Neuron (in vitro differentiated cells): Measurements from ENCODE around the gene SSBP4.
A peak's percentile ranks its signal among the peaks of the same experiment; 100 is the strongest.

Source experiments
- H2AFZ ChIP-seq: one replicate; pipeline ENCODE4 v1.6.1; 2013; ENCODE audit warnings: low read depth, mild to moderate bottlenecking, inconsistent platforms, low read length, moderate library complexity
- H3K27me3 ChIP-seq: one replicate; pipeline ENCODE4 v1.6.1; 2013; ENCODE audit warnings: low read length; ENCODE audit not compliant: insufficient read depth
- H3K36me3 ChIP-seq: one replicate; pipeline ENCODE4 v1.6.1; 2013; ENCODE audit warnings: low read length; ENCODE audit not compliant: insufficient read depth
- H3K4me1 ChIP-seq: one replicate; pipeline ENCODE4 v1.6.1; 2013; ENCODE audit warnings: low read length; ENCODE audit not compliant: insufficient read depth
- H3K4me3 ChIP-seq: 2 replicates; pipeline ENCODE4 v1.5.1; 2013; ENCODE audit warnings: mild to moderate bottlenecking, low read length, moderate library complexity
- H3K9me3 ChIP-seq: one replicate; pipeline ENCODE4 v1.6.1; 2013; ENCODE audit warnings: low read length

SSBP4 gene

DNA sequence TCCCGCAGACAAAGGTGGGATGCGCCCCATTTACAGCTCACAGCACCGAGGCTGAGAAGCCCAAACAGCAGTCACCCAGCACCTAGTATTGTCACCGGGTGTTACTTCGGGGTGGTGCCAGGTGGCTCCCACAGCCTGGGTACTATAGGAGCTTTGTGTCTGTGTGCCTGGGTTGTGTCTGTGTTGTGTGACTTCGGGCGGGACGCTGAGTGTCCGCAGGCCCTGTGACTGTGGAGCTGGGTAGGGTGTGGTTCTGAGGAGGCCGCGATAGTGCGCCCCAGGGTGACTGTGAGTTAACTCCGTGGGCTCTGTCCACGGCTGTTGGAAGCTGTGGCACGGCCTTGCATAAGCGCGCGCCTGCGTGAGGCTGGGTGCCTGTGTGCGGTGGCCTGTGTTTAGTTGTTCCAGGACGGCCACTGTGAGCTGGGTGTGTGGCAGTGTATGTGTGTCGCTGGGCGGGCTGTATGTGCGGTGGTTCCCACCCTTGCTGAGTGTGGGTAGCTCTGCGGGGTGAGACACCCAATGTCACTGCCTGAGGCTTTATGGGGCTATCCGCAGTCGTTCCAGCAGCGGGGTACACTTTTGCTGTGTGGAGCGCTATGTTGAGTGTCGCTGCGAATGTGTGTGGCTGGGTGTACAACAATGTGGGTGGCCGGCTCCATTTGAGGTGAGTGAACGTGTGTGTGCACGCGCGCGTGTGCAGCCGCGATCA is 559 bp upstream of the SSBP4 start:
- Histone ChIP-seq H3K4me3 (peak overlapping the region; percentile 55), H3K9me3 (no peaks in the 10 kb centered on the region), H3K4me1 (peaks cover 56% of the 10 kb centered on the region), H3K27me3 (no peaks in the 10 kb centered on the region), H2AFZ (no peak overlapping the region), H3K36me3 (no peaks in the 10 kb centered on the region)

DNA sequence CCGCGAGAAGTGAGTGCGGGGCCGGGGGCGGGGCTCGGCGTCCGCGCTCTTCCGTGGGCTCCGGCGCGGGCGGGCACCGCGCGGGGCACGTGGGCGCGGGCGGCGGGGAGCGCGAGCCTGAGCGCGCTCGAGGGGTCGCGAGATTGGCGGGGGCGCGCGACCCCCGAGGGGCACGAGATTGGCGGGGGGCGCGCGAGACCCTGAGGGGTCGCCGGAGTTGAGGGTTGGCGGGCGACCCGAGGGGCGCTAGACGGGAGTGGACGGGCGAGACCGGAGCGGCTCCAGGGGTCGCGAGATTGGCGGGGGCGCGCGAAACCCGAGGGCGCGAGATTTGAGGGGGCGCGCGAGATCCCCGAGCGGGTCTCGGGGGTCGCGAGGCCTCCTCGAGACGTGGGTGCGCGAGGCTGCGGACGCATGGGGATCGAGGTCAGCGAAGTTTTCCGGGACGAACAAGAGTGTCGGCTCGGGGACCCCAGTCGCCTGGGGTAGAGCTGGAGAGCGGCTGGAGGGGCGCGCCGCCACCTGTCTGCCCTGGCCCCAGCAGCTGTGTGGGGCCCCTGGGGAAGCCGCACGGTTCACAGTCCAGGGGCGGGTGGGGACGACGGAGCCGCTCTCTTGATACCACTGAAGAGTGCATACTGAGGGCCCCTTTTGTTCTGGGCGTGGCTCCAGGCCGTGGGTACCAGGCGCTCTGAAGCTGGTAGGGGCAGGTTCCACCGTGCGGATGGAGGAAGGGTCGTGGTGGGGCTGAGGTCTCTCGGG is 682 bp downstream of the SSBP4 start:
- Histone ChIP-seq H2AFZ (peak overlapping the region; percentile 56), H3K27me3 (no peaks in the 10 kb centered on the region), H3K4me1 (peaks cover 59% of the 10 kb centered on the region), H3K4me3 (peak overlapping the region; percentile 55), H3K36me3 (no peaks in the 10 kb centered on the region), H3K9me3 (no peaks in the 10 kb centered on the region)

DNA sequence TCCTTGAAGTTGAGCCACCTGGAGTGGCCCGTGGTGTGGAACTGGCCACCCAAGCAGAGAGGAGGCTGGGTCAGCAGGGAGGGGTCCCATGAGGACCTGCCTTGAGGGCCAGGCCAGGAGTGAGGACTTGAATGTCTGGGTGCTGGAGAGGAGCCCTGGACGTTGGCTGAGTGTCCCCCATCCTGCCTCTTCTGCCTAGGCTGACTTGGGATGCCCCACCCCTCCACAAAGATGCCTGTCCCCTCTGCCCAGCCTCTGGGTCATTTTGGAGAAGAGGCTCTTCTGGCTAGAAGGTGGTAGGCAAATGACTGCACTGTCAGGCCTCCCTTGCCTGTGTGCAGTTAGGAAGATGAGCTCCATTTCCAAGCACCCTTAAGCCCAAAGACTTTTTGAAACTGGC is 1.7 kb downstream of the SSBP4 start:
- Histone ChIP-seq H3K4me3 (peak overlapping the region; percentile 55), H2AFZ (no peak overlapping the region), H3K27me3 (no peaks in the 10 kb centered on the region), H3K4me1 (peaks cover 53% of the 10 kb centered on the region), H3K9me3 (no peaks in the 10 kb centered on the region), H3K36me3 (no peaks in the 10 kb centered on the region)

DNA sequence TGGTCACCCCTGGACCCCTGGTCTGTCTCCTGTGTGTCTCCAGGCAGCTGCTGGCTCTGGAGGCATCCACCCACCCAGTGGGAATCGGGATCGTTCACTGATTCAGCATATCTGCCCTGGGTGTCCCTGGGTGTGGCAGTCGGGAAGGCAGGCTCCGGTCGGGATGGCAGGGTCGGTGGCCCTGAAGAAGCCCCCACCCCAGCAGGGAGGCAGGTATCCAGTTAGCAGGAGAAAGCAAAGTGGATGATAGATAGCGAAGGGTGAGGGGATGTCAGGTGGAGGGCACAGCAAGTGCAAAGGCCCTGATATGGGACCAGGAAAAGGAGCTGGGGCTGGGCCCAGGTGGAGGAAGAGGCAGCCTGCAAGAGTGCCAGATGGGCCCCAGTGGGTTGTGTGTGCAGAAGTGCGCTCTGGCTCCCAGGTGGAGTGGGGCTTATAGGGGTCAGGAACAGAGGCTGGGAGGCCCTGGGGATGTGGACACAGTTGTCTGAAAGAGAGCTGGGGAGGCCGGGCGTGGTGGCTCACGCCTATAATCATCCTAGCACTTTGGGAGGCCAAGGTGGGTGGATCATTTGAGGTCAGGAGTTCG is 2.3 kb downstream of the SSBP4 start:
- Histone ChIP-seq H3K4me3 (no peak overlapping the region), H2AFZ (no peak overlapping the region), H3K27me3 (no peaks in the 10 kb centered on the region), H3K36me3 (no peaks in the 10 kb centered on the region), H3K4me1 (peaks cover 48% of the 10 kb centered on the region), H3K9me3 (no peaks in the 10 kb centered on the region)

- no peak overlapping the region for H2AFZ ChIP-seq
- H3K27me3 ChIP-seq = no peaks in the 10 kb centered on the region
- H3K36me3 ChIP-seq = no peaks in the 10 kb centered on the region
- H3K4me3 ChIP-seq = no peak overlapping the region
- no peaks in the 10 kb centered on the region for H3K9me3 ChIP-seq
- peaks cover 43% of the 10 kb centered on the region for H3K4me1 ChIP-seq
Measured at GRCh38 chr19:18422530-18423191, 3.5 kb downstream of the SSBP4 start.

DNA sequence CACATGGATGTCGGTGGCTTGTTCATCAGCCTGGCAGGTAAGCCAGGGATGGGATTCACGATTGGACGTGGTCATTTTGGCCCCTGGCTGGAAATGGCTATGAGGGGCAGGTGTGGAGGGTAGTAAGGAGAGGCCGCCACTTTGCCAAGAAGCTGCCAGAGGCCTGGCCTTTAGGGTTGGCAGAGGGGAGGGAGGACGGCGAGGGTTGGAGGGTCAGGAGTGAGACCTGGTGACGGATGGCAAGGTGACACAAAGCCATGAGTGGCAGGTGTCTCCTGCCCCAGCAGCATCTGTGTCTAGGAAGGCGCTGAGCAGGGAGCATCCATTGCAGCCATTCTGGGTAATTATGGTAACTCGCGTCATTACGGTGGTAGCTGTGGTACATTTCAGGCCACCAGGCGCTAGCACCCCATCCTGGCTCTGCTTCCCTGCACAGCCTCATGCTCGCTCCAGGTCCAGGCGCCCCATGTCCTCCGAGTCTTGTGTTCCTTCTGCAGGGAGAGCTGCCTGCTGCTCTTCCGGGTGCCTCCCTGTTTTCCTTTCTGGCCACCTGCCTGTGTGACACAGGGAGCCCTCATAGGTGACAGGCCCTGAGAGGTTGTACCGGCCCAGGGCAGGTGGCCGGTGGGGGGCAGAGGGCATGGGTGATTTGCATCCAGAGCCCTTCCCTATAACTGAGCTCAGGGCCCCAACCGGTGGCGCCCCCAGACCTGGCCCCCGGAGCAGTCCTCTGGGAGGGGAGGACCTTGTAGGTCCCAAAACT is 4.2 kb downstream of the SSBP4 start:
- H3K9me3 ChIP-seq = no peaks in the 10 kb centered on the region
- peaks cover 43% of the 10 kb centered on the region for H3K4me1 ChIP-seq
- no peaks in the 10 kb centered on the region for H3K27me3 ChIP-seq
- no peak overlapping the region for H2AFZ ChIP-seq
- H3K4me3 ChIP-seq = no peak overlapping the region
- no peaks in the 10 kb centered on the region for H3K36me3 ChIP-seq

GRCh38 chr19:18424122-18424889 is 5.1 kb downstream of the SSBP4 start:
- Histone ChIP-seq H3K27me3 (no peaks in the 10 kb centered on the region), H2AFZ (no peak overlapping the region), H3K9me3 (no peaks in the 10 kb centered on the region), H3K36me3 (no peaks in the 10 kb centered on the region), H3K4me1 (peaks cover 41% of the 10 kb centered on the region), H3K4me3 (no peak overlapping the region)

DNA sequence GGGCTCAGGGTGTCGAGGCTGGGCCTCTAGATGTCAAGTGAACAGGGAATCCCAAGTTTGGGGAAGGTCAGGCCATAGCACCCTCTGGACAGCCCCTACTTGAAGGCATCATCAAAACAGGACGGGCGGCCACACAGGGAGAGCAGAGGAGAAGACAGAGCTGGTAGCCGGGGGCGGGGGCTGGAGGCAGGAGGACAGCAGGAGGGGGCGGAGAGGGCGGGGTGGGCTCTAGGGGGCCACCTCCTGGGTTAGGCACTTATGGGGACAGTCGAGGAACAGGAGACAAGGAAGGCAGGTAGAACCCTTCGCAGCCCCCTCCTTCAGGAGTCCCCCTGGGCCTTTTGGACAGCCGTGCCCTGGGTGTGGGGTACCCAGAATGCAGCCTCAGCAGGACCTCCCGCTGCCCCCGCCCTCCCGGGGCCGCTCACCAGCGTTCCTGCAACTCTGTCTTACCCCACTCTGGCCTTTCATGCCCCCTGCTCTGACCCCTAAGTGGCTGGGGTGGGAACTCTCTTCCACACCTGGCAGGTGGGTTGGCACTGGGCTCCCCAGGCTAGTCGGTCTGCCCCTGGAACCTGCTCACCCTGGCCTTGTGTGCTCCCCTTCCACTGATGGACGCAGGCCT is 5.8 kb downstream of the SSBP4 start:
- Histone ChIP-seq H3K9me3 (no peaks in the 10 kb centered on the region), H2AFZ (no peak overlapping the region), H3K36me3 (no peaks in the 10 kb centered on the region), H3K4me1 (peaks cover 48% of the 10 kb centered on the region), H3K4me3 (no peak overlapping the region), H3K27me3 (no peaks in the 10 kb centered on the region)

- Histone ChIP-seq H3K4me3 (no peak overlapping the region), H3K4me1 (peaks cover 49% of the 10 kb centered on the region), H3K36me3 (no peaks in the 10 kb centered on the region), H3K9me3 (no peaks in the 10 kb centered on the region), H3K27me3 (no peaks in the 10 kb centered on the region), H2AFZ (no peak overlapping the region)
Measured at GRCh38 chr19:18425515-18426415, 6.6 kb downstream of the SSBP4 start.

- Histone ChIP-seq H3K36me3 (no peaks in the 10 kb centered on the region), H3K27me3 (no peaks in the 10 kb centered on the region), H2AFZ (no peak overlapping the region), H3K4me1 (peaks cover 50% of the 10 kb centered on the region), H3K4me3 (no peak overlapping the region), H3K9me3 (no peaks in the 10 kb centered on the region)
Measured at GRCh38 chr19:18426416-18426767, 7.2 kb downstream of the SSBP4 start.

- Histone ChIP-seq H2AFZ (no peak overlapping the region), H3K27me3 (no peaks in the 10 kb centered on the region), H3K36me3 (no peaks in the 10 kb centered on the region), H3K4me1 (peaks cover 50% of the 10 kb centered on the region), H3K9me3 (no peaks in the 10 kb centered on the region), H3K4me3 (no peak overlapping the region)
Measured at GRCh38 chr19:18427080-18427742, 8.0 kb downstream of the SSBP4 start.
